Osteocyte (in vitro differentiated cells): ENCODE data around the gene CTNNBL1. TPM values are rescaled to one million over a fixed set of nuclear protein-coding genes. Genes with fewer than 3 reads are reported as not detected.

ENCODE experiments used
- DNase-seq: peaks from one replicate; pipeline ENCODE4 v3.0.0; 2021; ENCODE audit warnings: mixed read lengths; ENCODE audit not compliant: unreplicated experiment; ENCODE audit errors: extremely low spot score
- H3K27ac Mint-ChIP-seq: one replicate; pipeline ENCODE4 v1.8.0; 2021; ENCODE audit warnings: mild to moderate bottlenecking, mixed read lengths; ENCODE audit not compliant: unreplicated experiment
- H3K27me3 Mint-ChIP-seq: one replicate; pipeline ENCODE4 v1.8.0; 2021; ENCODE audit warnings: mixed read lengths; ENCODE audit not compliant: unreplicated experiment
- H3K36me3 Mint-ChIP-seq: one replicate; pipeline ENCODE4 v1.8.0; 2021; ENCODE audit warnings: mixed read lengths; ENCODE audit not compliant: unreplicated experiment
- H3K4me1 Mint-ChIP-seq: one replicate; pipeline ENCODE4 v1.8.0; 2021; ENCODE audit warnings: mixed read lengths; ENCODE audit not compliant: unreplicated experiment
- H3K4me3 Mint-ChIP-seq: one replicate; pipeline ENCODE4 v1.8.0; 2021; ENCODE audit warnings: mild to moderate bottlenecking, moderate library complexity, mixed read lengths; ENCODE audit not compliant: unreplicated experiment
- H3K9me3 Mint-ChIP-seq: one replicate; pipeline ENCODE4 v1.8.0; 2021; ENCODE audit warnings: mixed read lengths; ENCODE audit not compliant: unreplicated experiment
- CTCF ChIP-seq: fragments of 200-600 bp; sonication (generic); IDR thresholded peaks from 2 replicates; pipeline ENCODE4 v1.5.0; 2021; ENCODE audit warnings: antibody characterized with exemption, mild to moderate bottlenecking, moderate library complexity
- total RNA-seq: library from RNA; stranded (reverse); gene quantifications from 2 replicates; pipeline ENCODE4 v1.2.1, GENCODE V29; 2021

Gene CTNNBL1
- total RNA-seq, 1 donor from 2014 or later = 43.4 TPM

- Mint-ChIP-seq H3K9me3 (no peaks in the 10 kb centered on the region), H3K27me3 (no peaks in the 10 kb centered on the region), H3K27ac (no peak overlapping the region), H3K4me3 (no peak overlapping the region), H3K4me1 (peaks cover 6% of the 10 kb centered on the region), H3K36me3 (peaks cover 13% of the 10 kb centered on the region)
- no peak for TF ChIP-seq CTCF
- DNase-seq = no peak
Measured at GRCh38 chr20:37757550-37757949, 63.7 kb downstream of the CTNNBL1 start.

- TF ChIP-seq CTCF = no peak
- DNase-seq = no peak
- peaks cover 13% of the 10 kb centered on the region for H3K36me3 Mint-ChIP-seq
- peaks cover 10% of the 10 kb centered on the region for H3K4me1 Mint-ChIP-seq
- H3K9me3 Mint-ChIP-seq = no peaks in the 10 kb centered on the region
- H3K27ac Mint-ChIP-seq = no peak overlapping the region
- H3K4me3 Mint-ChIP-seq = no peak overlapping the region
- H3K27me3 Mint-ChIP-seq = no peaks in the 10 kb centered on the region
Measured at GRCh38 chr20:37758332-37758731, 64.5 kb downstream of the CTNNBL1 start.

- peaks cover 10% of the 10 kb centered on the region for H3K4me1 Mint-ChIP-seq
- H3K4me3 Mint-ChIP-seq = no peak overlapping the region
- no peaks in the 10 kb centered on the region for H3K9me3 Mint-ChIP-seq
- TF ChIP-seq CTCF = no peak
- H3K27ac Mint-ChIP-seq = no peak overlapping the region
- no peak for DNase-seq
- no peaks in the 10 kb centered on the region for H3K27me3 Mint-ChIP-seq
- peaks cover 13% of the 10 kb centered on the region for H3K36me3 Mint-ChIP-seq
Measured at GRCh38 chr20:37759052-37759553, 65.3 kb downstream of the CTNNBL1 start.

- Mint-ChIP-seq H3K27ac (no peak overlapping the region), H3K36me3 (peaks cover 13% of the 10 kb centered on the region)
- no peak for TF ChIP-seq CTCF
Measured at GRCh38 chr20:37759761-37760209, 66.0 kb downstream of the CTNNBL1 start.

GRCh38 chr20:37760322-37760721, 66.5 kb downstream of the CTNNBL1 start:
- no peak for TF ChIP-seq CTCF
- Mint-ChIP-seq H3K4me1 (peaks cover 10% of the 10 kb centered on the region), H3K4me3 (no peak overlapping the region), H3K9me3 (no peaks in the 10 kb centered on the region), H3K27ac (no peak overlapping the region), H3K27me3 (no peaks in the 10 kb centered on the region), H3K36me3 (peaks cover 19% of the 10 kb centered on the region)
- DNase-seq = no peak

More at GRCh38 chr20:37759761-37760209, 66.0 kb downstream of the CTNNBL1 start:
- no peaks in the 10 kb centered on the region for H3K27me3 Mint-ChIP-seq
- H3K4me1 Mint-ChIP-seq = peaks cover 10% of the 10 kb centered on the region
- no peak for DNase-seq
- H3K4me3 Mint-ChIP-seq = no peak overlapping the region
- H3K9me3 Mint-ChIP-seq = no peaks in the 10 kb centered on the region
